SU-DHL-6 (cell line): Measurements from ENCODE around the gene PLOD2.

Experiments used
- EZH2phosphoT487 ChIP-seq: fragments of 200-600 bp; sonication (generic), shearing (Covaris generic); conservative IDR thresholded peaks from 2 replicates; pipeline ENCODE4 v1.6.1; 2018; ENCODE audit warnings: mild to moderate bottlenecking, antibody characterized with exemption, low read length, moderate library complexity, mixed read lengths
- TF ChIP-seq, protein P1 (sequence below): fragments of 200-600 bp; sonication (generic); IDR thresholded peaks from one replicate; pipeline ENCODE4 v1.5.1; 2017; ENCODE audit warnings: antibody characterized with exemption, mild to moderate bottlenecking, low read length, moderate library complexity; ENCODE audit not compliant: insufficient read depth, poor library complexity, severe bottlenecking

GRCh38 chr3:146036281-146036680 is 124.7 kb downstream of the PLOD2 start:
- TF ChIP-seq EZH2phosphoT487, result no peak
- TF ChIP-seq, protein P1, sequence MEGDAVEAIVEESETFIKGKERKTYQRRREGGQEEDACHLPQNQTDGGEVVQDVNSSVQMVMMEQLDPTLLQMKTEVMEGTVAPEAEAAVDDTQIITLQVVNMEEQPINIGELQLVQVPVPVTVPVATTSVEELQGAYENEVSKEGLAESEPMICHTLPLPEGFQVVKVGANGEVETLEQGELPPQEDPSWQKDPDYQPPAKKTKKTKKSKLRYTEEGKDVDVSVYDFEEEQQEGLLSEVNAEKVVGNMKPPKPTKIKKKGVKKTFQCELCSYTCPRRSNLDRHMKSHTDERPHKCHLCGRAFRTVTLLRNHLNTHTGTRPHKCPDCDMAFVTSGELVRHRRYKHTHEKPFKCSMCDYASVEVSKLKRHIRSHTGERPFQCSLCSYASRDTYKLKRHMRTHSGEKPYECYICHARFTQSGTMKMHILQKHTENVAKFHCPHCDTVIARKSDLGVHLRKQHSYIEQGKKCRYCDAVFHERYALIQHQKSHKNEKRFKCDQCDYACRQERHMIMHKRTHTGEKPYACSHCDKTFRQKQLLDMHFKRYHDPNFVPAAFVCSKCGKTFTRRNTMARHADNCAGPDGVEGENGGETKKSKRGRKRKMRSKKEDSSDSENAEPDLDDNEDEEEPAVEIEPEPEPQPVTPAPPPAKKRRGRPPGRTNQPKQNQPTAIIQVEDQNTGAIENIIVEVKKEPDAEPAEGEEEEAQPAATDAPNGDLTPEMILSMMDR, result no peak
